Colon (tissue), 2 donors: ENCODE measurements around the gene GET3.
"Not testable (repeated sequence)": the region's sequence is repeated elsewhere in the genome, so short reads cannot be mapped to it uniquely, and the experiment has no call there.

Experiments used
- FAIRE-seq: peaks from 2 replicates; lab custom pipeline; 2012; peaks lifted over from hg19 to GRCh38; lab: Jason Lieb, UNC
- donor health status: control.
- donor health status: control.

The GET3 gene

DNA sequence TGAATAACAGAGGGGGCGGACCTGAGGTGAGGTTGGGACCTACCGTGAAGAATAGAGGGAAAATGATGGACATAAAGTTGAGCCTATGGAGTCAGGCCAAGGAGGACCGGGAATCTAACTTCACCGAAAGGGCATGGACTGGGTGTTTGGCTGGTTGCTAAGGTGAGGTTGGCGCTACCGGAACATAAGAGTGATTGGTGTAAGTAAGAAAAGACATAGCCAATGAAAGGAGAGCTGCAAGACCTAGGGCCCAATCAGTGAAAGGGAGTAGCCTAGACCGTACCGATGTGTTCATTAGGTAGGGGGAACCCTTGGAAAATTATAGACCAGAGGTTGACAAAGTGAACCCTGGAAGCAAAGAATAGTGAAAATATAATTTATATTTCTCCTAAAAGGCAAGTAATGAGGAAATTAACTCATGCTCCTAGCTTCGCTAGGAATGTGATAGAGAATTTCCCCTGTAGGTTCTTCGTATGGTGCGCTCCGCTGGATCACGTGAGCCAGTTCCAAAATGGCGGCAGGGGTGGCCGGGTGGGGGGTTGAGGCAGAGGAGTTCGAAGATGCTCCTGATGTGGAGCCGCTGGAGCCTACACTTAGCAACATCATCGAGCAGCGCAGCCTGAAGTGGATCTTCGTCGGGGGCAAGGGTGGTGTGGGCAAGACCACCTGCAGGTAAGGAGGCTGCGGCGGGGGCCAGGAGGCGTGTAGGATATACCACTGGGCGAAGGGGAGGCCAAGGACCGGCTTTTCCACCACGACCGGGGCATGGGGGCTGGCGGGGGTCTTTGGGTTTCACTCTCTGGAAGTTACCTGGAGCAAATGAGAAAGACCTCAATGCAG, at the start of gene GET3:
Gene GET3 (plus strand): TSS at position 503 of the 840 bp plus-strand sequence. CDS start 9 bp downstream, at position 512.
- peak; percentile 79 for FAIRE-seq

GRCh38 chr19:12689012-12689411, 48.3 kb upstream of the GET3 start:
- FAIRE-seq = no peak

DNA sequence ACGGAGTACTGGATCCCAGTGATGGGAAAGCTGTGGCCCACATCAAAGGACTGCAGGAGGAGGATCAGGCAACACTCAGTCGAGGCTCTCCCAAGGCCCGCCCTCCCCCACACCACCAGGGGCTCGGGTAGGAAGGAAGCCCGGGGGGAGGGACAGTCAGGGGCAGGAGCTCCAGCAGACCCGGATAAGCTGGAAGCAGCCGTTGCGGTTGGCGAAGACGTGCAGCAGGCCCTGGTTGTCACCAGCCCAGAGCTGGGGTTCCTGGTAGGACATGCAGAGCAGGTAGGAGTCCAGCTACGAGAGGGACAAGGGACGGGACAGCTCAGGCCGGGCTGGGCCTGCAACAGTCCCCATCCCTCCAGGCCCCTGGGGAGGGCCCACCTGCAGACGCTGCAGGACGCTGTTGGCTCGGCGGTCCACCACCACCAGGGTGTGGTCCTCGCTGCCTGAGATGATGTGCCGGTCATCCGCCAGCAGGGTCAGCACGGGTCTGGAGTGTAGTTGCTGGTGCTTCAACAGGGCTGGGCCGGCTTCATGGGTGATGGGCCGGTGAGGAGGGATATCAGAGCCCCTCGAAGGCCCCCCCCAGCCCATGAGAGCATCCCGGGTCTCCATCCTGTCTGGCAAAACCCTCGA, 47.6 kb upstream of the GET3 start:
- FAIRE-seq = no peak

DNA sequence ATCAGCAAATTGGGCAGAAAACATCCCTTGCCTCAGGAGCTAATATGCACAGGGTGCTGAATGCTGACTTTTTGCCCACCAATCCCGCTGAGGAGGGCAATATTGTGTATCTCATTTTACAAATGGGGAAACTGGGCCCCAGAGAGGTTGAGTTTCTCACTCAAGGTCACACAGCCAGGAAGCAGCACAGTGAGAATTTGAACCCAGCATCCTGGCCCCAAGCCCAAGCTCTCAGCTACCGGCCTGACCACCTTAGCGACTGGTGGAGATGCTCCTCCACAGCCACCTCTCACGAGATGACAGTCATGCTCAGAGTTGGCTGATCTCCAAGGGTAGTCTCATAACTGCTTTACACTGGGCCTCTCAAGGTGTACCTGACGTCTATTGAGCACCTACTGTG, 44.3 kb upstream of the GET3 start:
- FAIRE-seq = no peak

GRCh38 chr19:12694641-12695040, 42.7 kb upstream of the GET3 start:
- FAIRE-seq = no peak

DNA sequence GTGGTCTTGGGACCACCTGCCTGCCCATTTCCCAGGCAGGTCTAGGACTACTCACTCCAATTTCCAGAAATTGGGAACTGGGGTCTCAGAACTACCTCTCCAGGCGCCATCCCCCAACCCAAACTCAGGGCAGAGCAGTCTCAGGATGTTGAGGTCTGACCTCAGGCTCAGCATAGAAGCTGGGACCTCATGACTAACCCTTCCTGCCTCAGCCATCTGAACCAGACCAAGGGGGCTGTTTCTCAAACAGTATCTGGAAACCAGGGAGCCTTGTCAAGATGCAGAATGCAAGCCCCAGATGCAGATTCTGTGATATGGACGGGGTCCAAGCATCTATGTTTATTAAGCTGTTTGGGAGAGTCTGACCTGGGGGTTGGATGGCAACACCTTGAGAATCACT, 42.2 kb upstream of the GET3 start:
- FAIRE-seq = no peak

DNA sequence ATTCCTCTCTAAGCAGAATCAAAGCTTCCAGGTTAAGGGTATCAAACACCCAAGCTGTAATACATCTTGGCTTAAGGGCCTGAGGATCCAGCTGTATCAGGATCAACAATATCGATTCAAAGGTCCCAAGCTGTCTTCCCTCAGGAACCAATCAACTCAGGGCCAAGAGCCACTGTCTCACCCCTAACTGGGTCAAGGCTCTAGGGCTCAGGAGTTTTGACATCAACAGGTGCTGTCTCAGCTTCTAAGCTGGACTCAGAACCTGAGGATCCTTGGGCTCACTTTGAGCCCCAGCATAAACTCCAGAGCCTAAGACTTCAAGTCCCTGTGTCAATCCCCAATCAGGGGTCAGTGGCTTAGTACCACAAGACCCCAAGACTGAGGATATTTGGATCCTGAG, 41.8 kb upstream of the GET3 start:
- FAIRE-seq = no peak

GRCh38 chr19:12695997-12696365, 41.3 kb upstream of the GET3 start:
- no peak for FAIRE-seq

DNA sequence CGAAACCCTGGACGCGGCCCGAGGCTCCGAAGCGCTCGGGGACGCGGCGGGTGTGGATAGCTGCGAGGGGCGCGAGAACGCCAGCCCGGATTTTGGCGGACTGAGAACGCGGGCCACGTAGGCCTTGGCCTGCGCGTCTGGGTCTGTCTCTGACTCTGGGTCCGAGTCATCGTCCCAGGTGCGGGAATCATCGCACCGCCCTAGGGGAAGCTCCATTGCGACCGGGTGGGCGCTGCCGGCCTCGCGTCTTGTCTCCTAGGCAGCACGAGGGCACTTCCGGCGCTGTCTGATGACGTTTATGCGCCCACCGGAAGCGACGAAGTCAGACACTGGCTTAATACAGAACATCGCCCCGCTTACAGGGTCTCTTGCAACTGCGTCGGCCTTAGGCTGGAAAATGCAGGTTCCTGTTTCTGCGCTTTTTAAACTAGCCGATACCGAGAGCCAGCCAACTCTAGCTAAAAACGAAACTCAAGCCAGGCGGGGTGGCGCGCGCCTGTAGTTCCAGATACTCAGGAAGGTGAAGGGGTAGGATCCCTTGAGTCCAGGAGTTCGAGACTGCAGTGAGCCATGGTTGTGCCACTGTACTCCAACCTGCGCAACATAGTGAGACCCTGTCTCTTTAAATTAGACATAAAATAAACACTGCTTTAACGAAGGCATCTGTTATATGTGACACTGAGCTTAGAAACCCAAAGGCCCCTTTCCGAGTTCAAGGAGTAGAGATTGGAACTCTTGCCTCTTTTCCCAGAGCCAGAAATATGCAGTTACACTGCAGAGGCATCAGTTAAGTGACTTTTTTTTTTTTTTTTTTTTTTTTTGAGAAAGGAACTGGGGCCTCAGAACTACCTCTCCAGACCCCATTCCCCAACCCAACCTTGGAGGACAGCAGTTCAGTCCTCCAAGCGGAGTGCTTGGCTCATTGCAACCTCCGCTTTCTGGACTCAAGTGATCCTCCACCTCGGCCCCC, 40.6 kb upstream of the GET3 start, which contains the start of gene FBXW9:
Gene FBXW9 (minus strand): TSS at position 266 of the 970 bp plus-strand sequence. CDS start 50 bp downstream, at position 216.
- FAIRE-seq = no peak

GRCh38 chr19:12697425-12697824, 39.9 kb upstream of the GET3 start:
- FAIRE-seq = not testable (repeated sequence)

DNA sequence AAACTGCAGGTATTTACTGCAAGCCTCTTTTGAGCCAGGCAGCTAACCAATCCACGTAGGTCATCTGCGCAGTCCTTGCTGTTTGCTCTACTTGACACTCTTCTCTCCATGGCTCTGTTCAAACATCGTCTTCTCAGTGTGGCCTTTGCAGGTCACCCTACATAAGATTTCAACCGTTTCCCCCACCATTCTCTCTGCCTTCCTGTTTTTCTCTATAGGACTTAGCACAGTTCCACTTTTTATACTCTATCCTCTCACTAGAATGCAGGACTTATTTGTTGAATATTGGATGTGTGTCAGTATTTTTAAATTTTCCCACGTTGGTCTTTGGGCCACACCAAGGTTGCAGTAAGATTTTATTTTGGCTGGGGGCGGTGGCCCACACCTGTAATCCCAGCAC, 39.2 kb upstream of the GET3 start:
- FAIRE-seq = no peak

GRCh38 chr19:12701596-12702282, 35.6 kb upstream of the GET3 start:
- FAIRE-seq = no peak

GRCh38 chr19:12703046-12703445, 34.3 kb upstream of the GET3 start:
- FAIRE-seq = no peak

- FAIRE-seq = no peak
Measured at GRCh38 chr19:12705169-12705568, 32.1 kb upstream of the GET3 start.

- FAIRE-seq = no peak
Measured at GRCh38 chr19:12705654-12706331, 31.5 kb upstream of the GET3 start.

- no peak for FAIRE-seq
Measured at GRCh38 chr19:12706332-12706718, 31.0 kb upstream of the GET3 start.

DNA sequence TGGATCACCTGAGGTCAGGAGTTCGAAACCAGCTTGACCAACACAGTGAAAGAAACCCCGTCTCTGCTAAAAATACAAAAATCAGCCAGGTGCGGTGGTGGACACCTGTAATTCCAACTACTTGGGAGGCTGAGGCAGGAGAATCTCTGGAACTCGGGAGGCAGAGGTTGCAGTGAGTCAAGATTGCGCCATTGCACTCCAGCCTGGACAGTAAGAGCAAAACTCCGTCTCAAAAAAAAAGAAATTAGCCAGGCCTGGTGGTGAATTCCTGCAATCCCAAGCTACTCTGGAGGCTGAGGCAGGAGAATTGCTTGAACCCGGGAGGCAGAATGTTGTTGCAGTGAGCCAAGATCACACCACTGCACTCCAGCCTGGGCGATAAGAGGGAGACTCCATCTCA, 28.7 kb upstream of the GET3 start:
- no peak for FAIRE-seq

- FAIRE-seq = no peak
Measured at GRCh38 chr19:12711187-12711586, 26.1 kb upstream of the GET3 start.

DNA sequence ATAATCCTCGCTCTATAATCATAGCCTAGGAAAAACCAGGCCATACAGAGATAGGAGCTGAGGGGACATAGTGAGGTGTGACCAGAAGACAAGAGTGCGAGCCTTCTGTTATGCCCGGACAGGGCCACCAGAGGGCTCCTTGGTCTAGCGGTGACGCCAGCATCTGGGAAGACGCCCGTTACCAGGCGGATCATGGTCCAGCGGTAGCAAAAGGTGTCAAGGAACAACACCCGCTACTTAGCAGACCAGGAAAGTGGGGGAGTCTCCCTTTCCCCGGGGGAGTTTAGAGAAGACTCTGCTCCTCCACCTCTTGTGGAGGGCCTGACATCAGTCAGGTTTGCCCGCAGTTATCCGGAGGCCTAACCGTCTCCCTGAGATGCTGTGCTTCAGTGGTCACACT, 25.2 kb upstream of the GET3 start:
- not testable (repeated sequence) for FAIRE-seq

GRCh38 chr19:12713304-12713703, 24.0 kb upstream of the GET3 start:
- not testable (repeated sequence) for FAIRE-seq

DNA sequence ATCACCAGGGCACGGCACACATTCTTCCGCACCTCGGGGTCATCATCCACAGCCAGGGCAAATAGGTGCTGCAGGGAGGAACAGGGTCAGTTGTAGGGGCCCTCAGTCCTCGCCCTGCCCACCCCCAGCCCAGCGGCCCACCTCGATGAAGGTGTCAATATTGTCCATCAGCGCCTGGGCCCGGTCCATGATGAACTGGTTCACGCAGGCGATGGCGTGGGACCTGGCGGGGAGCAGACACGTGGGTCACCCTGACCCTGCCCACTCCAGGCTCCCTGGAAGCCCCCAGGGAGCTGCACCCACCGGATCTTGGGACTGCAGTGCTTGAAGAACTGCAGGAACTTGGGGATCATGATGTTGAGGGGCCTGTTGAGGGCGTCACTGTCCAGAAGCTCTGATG, 22.2 kb upstream of the GET3 start:
- no peak for FAIRE-seq
